ENCODE data around the gene NDP.
"Not testable (repeated sequence)": the region's sequence is repeated elsewhere in the genome, so short reads cannot be mapped to it uniquely, and the experiment has no call there.

Gene NDP

GRCh38 chrX:43969504-43970501 lies 3.4 kb downstream of the NDP start:
- DNase-seq = no peak

GRCh38 chrX:43968359-43968781 lies 4.8 kb downstream of the NDP start:
- no peak for DNase-seq

- DNase-seq = no peak
These were observed 8.3 kb downstream of the NDP start for GRCh38 chrX:43964936-43965335.

- DNase-seq = no peak
These were observed 9.5 kb downstream of the NDP start for GRCh38 chrX:43963726-43964125.

- no peak for DNase-seq
These were observed 10.6 kb downstream of the NDP start for GRCh38 chrX:43962636-43963035.

GRCh38 chrX:43961699-43962098 lies 11.5 kb downstream of the NDP start:
- DNase-seq = peak in 1 of 2 experiments; percentile 11

- DNase-seq = peak; percentile 24 to 73
These were observed 14.7 kb downstream of the NDP start for GRCh38 chrX:43958529-43958928.

GRCh38 chrX:43956034-43956433 lies 17.2 kb downstream of the NDP start:
- no peak for DNase-seq

GRCh38 chrX:43953218-43953617 lies 20.0 kb downstream of the NDP start:
- no peak for DNase-seq

- no peak for DNase-seq
These were observed 23.5 kb downstream of the NDP start for GRCh38 chrX:43949669-43950068.

GRCh38 chrX:43940816-43941474 lies 32.2 kb downstream of the NDP start:
- no peak for DNase-seq

- no peak for DNase-seq
These were observed 33.8 kb downstream of the NDP start for GRCh38 chrX:43939187-43939926.

- DNase-seq = not testable (repeated sequence)
These were observed 51.2 kb downstream of the NDP start for GRCh38 chrX:43922032-43922431.

GRCh38 chrX:43910772-43911171 lies 62.4 kb downstream of the NDP start:
- DNase-seq = not testable (repeated sequence)

- no peak for DNase-seq
These were observed 63.2 kb downstream of the NDP start for GRCh38 chrX:43910012-43910411.

- DNase-seq = no peak
These were observed 64.0 kb downstream of the NDP start for GRCh38 chrX:43909141-43909540.

- no peak for DNase-seq
These were observed 73.0 kb downstream of the NDP start for GRCh38 chrX:43899878-43900815.

Data from AML-193 (cell line).